ENCODE measurements around the gene EFCAB13. TPM values are rescaled to one million over a fixed set of nuclear protein-coding genes. Genes with fewer than 3 reads are reported as not detected.

EFCAB13 gene
- total and polyA plus RNA-seq, 2 of the 4 experiments (the other 2 are of a cell fraction): 0.77 to 1.4 TPM

DNA sequence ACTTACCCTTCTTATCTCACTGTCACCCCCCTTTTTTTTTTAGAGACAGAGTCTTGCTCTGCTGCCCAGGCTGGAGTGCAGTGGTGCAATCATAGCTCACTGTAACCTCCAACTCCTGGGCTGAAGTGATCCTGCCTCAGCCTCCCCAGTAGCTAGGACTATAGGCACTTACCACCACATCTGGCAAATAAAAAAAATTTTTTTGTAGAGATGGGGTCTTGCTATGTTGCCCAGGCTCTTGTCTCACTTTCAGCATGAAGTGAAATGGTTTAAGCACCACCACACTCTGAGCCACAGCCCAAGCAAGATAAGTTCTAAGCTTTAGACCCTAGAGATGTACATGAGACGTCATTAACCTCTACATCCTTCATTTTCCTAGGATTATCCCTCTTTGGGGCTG is 34.5 kb upstream of the EFCAB13 start:
- Histone ChIP-seq H2AK9ac (replicated peaks; ENCODE audit: low read depth, low read length, poor library complexity) (no peak overlapping the region), H3K36me3 (ENCODE audit: control insufficient read depth, insufficient read depth, low read length) (peaks cover 55% of the 10 kb centered on the region), H2AFZ (replicated peaks; ENCODE audit: low read length, poor library complexity) (no peak overlapping the region), H3K27ac (ENCODE audit: insufficient read depth, low read length) (no peak overlapping the region), H3K4me1 (ENCODE audit: control insufficient read depth, insufficient read depth, low read length) (peaks cover 9% of the 10 kb centered on the region), H3K79me1 (ENCODE audit: low read depth in 1 of 2, low read length in 2 of 2) (0 out of 4 replicates have a peak, but pooled peaks cover 0 to 7% of the 10 kb centered on the region in 2 experiments), H4K91ac (ENCODE audit: insufficient read depth, low read depth, low read length) (peak overlapping the region; percentile 64; the same call in 1 of the 2 replicates), H2BK20ac (ENCODE audit: low read depth, low read length) (no peak overlapping the region), H3K9me1 (ENCODE audit: insufficient read depth, low read length) (peaks cover 12% of the 10 kb centered on the region), H3K4ac (ENCODE audit: low read depth, low read length) (peak overlapping the region; percentile 86; the same call in 1 of the 2 replicates), H2BK5ac (ENCODE audit: low read depth, low read length, poor library complexity, severe bottlenecking) (no peak overlapping the region), H4K8ac (ENCODE audit: low read depth in 2 of 2, low read length in 2 of 2) (peak overlapping the region in 1 of 2 experiments; percentile 71; a peak in 2 of 4 replicates), H3K23ac (ENCODE audit: low read depth, low read length) (no peak overlapping the region), H2AK5ac (ENCODE audit: low read depth, low read length) (peak overlapping the region; percentile 96; the same call in 1 of the 2 replicates), H4K5ac (ENCODE audit: low read depth, low read length) (no peak overlapping the region), H3K56ac (ENCODE audit: extremely low read depth, insufficient read depth, low read length) (no peak overlapping the region), H3K9me3 (ENCODE audit: control insufficient read depth, insufficient read depth, low read length) (no peaks in the 10 kb centered on the region), H3K27me3 (ENCODE audit: control insufficient read depth, insufficient read depth, low read length) (no peaks in the 10 kb centered on the region), H3K18ac (ENCODE audit: low read depth, low read length) (no peak overlapping the region), H2BK120ac (ENCODE audit: low read depth, low read length) (no peak overlapping the region; the same call in 1 of the 2 replicates), H2BK15ac (ENCODE audit: low read depth, low read length) (no peak overlapping the region), H3K14ac (replicated peaks; ENCODE audit: low read depth, low read length) (no peak overlapping the region), H3K4me3 (ENCODE audit: insufficient read depth, low read depth, low read length) (no peak overlapping the region), H3K4me2 (ENCODE audit: low read depth, low read length) (no peak overlapping the region), H3K9ac (ENCODE audit: low read depth, low read length) (no peak overlapping the region), H4K20me1 (ENCODE audit: insufficient read depth, low read length) (no peaks in the 10 kb centered on the region)
- ATAC-seq (ENCODE audit: low read depth) (no peak), DNase-seq (no peak)
- TF ChIP-seq RFX5 (IDR thresholded peaks at IDR 0.05; ENCODE audit: low read depth, low read length): no peak
- no peak for TF ChIP-seq MAFK (IDR thresholded peaks at IDR 0.05; ENCODE audit: low read depth, low read length)
- TF ChIP-seq BHLHE40 (IDR thresholded peaks at IDR 0.05; ENCODE audit: low read depth, low read length): no peak
- TF ChIP-seq MXI1 (IDR thresholded peaks at IDR 0.05; ENCODE audit: borderline replicate concordance, low read depth, low read length): no peak
- TF ChIP-seq, protein P1, sequence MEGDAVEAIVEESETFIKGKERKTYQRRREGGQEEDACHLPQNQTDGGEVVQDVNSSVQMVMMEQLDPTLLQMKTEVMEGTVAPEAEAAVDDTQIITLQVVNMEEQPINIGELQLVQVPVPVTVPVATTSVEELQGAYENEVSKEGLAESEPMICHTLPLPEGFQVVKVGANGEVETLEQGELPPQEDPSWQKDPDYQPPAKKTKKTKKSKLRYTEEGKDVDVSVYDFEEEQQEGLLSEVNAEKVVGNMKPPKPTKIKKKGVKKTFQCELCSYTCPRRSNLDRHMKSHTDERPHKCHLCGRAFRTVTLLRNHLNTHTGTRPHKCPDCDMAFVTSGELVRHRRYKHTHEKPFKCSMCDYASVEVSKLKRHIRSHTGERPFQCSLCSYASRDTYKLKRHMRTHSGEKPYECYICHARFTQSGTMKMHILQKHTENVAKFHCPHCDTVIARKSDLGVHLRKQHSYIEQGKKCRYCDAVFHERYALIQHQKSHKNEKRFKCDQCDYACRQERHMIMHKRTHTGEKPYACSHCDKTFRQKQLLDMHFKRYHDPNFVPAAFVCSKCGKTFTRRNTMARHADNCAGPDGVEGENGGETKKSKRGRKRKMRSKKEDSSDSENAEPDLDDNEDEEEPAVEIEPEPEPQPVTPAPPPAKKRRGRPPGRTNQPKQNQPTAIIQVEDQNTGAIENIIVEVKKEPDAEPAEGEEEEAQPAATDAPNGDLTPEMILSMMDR (conservative IDR thresholded peaks at IDR 0.05; ENCODE audit: low read depth, low read length): no peak
- TF ChIP-seq, protein P2, sequence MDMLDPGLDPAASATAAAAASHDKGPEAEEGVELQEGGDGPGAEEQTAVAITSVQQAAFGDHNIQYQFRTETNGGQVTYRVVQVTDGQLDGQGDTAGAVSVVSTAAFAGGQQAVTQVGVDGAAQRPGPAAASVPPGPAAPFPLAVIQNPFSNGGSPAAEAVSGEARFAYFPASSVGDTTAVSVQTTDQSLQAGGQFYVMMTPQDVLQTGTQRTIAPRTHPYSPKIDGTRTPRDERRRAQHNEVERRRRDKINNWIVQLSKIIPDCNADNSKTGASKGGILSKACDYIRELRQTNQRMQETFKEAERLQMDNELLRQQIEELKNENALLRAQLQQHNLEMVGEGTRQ (IDR thresholded peaks at IDR 0.05; ENCODE audit: low read depth, low read length): no peak
- TF ChIP-seq RAD21 (IDR thresholded peaks at IDR 0.05; ENCODE audit: low read length): no peak
- TF ChIP-seq NFE2L2 (IDR thresholded peaks at IDR 0.05; ENCODE audit: low read depth, low read length): no peak
- TF ChIP-seq RCOR1 (IDR thresholded peaks at IDR 0.05; ENCODE audit: insufficient replicate concordance, low read length): no peak
- TF ChIP-seq FOS (IDR thresholded peaks at IDR 0.05; ENCODE audit: low read depth, low read length): no peak
- no peak for TF ChIP-seq MAZ (IDR thresholded peaks at IDR 0.05; ENCODE audit: borderline replicate concordance, low read depth, low read length)
- no peak for TF ChIP-seq CEBPB (IDR thresholded peaks at IDR 0.05; ENCODE audit: low read depth, low read length)
- TF ChIP-seq CHD1 (IDR thresholded peaks at IDR 0.05; ENCODE audit: low read depth, low read length): no peak
- TF ChIP-seq, protein P3, sequence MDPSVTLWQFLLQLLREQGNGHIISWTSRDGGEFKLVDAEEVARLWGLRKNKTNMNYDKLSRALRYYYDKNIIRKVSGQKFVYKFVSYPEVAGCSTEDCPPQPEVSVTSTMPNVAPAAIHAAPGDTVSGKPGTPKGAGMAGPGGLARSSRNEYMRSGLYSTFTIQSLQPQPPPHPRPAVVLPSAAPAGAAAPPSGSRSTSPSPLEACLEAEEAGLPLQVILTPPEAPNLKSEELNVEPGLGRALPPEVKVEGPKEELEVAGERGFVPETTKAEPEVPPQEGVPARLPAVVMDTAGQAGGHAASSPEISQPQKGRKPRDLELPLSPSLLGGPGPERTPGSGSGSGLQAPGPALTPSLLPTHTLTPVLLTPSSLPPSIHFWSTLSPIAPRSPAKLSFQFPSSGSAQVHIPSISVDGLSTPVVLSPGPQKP (IDR thresholded peaks at IDR 0.05; ENCODE audit: borderline replicate concordance, low read depth, low read length): no peak
- TF ChIP-seq POLR2A (IDR thresholded peaks at IDR 0.05; ENCODE audit: low read depth, low read length): no peak
- no peak for TF ChIP-seq SMC3 (IDR thresholded peaks at IDR 0.05; ENCODE audit: low read depth, low read length)
- CTCF ChIA-PET: no interaction called here
- intact Hi-C loops (cut with micrococcal nuclease): no loop called here
- in situ Hi-C loops (cut with MboI; ENCODE audit: low sequenced_read_pairs): no loop called here
- no CpG with 5 or more reads among the region's 1 CpG for WGBS, 2 experiments (ENCODE audit: extremely low coverage in 2 of 2, insufficient read length in 1 of 2)
- BruUV-seq (replicated peaks): no TSS peak
- dilution Hi-C loops (cut with HindIII; ENCODE audit: low sequenced_read_pairs, unreplicated experiment): no loop called here
- POLR2A ChIA-PET (ENCODE audit: unreplicated experiment): no interaction called here

Data from IMR-90 (cell line).